NOMO-1 (cell line): ENCODE measurements around the gene TAF9B.
"Not testable (repeated sequence)": the region's sequence is repeated elsewhere in the genome, so short reads cannot be mapped to it uniquely, and the experiment has no call there.

Source experiments
- DNase-seq, 2 experiments: peaks; one replicate each; lab custom pipeline; 2025; ENCODE audit not compliant: unreplicated experiment in 2 of 2; lab: John Stamatoyannopoulos, UW

TAF9B gene

DNA sequence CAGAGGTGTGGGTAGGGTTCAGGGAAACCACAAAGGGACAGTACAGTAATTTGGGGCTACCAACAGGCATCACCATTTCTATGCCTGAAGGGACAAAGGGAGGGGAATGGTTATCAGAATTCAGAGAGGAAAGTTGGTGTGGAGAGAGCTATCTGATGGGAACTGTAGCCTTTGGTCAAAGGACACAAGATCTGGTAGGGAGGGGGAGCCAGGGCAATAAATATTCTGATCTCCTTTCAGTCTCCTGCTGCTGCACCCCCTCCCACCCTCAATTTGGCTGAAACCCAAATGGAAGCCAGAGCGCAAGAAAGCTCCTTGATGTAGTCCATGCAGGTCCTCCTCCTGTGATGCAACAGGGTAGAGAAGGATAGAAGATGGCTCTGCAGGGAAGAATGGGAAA lies 20.8 kb downstream of the TAF9B start:
- no peak for DNase-seq

DNA sequence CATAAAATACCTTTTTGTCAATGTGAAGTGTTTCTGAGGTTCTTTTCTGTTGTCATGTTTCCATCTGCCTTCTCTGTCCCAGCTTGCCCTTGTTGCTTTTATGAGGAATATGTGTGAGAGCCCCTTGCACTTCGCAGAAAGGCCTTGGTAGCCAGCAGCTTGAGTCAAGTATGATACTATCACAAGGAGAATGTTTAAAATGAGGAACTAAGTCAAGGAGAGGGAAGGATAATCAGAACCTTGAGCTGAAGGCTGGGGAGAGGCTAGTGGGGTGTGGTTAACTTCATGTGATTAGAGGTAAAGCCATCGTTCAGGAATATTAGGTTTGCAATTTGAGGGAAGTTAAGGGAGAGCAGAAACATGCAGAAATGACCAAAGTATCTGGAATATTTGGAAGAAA lies 22.7 kb downstream of the TAF9B start:
- DNase-seq, result peak in 1 of 2 experiments; percentile 6

DNA sequence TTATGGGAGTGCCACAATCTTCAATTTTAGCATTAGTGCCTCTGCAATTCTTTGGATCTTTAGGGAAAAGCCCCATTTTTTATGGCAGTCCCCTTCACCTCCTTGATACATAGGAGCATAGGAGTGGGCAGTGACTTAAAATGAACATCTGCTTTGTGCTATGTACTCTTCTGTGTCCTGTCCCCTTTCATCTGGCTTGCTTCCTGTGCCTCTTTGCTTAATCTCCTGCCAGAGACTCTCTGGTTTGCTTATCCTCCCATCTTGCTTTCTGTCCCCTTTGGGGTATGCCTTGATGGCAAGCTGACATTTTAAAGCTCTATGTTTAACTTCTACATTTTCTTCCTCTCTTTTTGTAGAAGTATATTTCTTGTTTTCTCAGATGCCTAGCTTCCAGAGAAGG lies 23.1 kb downstream of the TAF9B start:
- no peak for DNase-seq

DNA sequence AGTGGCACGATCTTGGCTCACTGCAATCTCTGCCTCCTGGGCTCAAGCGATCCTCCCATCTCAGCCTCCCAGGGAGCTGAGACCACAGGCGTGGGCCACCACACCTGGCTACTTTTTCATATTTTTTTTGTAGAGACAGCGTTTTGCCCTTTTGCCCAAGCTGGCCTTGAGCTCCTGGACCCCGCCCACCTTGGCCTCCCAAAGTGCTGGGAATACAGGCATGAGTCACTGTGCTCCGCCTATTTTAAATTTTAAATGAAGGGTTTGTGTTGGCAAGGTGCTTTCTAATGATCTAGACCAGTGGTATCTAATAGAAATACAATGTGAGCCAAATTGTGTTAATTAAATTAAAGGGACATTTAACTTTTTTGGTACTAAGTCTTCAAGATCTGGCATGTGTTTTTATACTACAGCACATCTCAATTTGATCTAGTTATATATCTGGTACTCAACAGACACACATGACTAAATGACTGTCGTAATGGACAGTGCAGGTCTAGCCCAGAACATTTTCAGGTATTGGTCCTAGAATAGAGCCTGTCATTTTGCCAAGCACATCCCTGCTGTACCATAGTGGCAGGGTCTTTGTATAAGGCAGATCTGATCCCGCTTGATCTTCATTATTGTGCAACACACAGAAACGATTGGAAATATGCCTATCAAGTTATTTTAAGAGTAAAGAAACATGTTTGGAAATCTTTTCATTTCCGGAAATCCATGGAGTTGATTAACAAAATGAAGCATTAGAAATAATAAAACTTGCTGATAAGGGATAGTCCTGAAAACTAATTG lies 28.1 kb downstream of the TAF9B start:
- DNase-seq, result no peak

DNA sequence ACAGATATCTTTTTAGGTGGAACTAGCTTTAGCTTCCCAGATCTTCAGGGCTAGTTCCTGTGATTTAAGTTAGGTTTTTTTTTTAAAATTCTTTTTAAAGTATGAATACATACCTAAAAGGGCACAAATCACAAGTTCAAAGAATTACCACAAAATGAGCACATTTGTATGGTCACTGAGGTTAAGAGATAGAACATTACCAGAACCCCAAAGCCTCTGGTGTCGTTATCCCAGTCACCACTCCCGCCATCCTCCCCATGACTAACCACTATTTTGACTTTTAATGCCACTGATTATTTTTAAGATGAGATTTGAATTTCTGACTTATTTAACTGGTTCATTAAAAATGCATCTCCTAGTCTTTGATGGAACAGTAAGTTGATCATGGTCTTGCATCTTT lies 30.0 kb downstream of the TAF9B start:
- no peak for DNase-seq

DNA sequence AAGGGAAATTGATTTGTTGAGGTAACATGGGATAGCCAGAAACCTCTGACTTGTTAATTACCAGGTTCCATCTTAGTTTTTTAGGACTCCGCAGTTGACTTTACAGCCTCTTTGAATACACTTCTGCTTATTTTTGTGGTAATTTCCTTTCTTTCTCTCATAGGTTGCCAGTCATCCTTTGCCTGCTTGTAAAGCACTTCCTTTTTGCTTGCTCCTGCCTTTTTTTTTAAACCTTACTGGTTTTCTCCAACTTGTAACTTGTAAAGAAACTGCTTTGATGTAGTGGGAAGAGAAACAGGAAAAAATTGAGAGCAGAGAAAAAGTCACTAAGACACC lies 32.8 kb downstream of the TAF9B start:
- DNase-seq, result peak; percentile 33 to 53

DNA sequence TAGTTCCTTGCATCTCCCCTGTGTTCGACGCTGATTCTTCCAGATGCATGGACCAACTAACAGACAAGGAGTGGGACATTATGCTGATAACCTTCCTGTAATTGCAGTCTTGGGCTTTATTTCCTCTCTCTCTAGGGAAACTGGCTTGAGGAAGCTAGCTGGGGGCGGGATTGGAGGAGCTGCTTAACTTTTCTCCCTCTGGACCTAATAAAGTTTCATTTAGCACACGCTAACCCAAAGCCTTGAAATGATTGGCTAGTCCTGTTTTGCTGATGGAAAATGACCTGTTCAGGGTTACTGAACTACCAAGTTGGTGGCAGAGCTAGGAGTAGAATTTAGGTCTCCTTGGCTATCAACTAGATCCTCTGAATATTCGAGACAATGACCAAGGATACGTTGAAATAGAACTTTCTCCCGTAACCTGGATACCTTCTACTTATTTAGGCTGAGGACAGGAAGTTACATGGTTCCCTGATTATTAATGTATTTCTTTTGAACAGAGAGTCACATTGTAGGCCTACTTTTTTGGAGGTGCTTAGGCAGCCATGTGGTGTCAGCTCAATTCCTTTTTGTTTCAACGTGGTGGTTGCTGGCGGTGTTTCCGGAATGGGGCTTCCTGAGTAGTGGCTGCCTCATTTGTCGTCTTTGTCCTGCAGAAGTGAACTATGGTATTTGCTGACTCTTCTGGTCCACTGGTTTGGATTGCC lies 33.4 kb downstream of the TAF9B start:
- no peak for DNase-seq

DNA sequence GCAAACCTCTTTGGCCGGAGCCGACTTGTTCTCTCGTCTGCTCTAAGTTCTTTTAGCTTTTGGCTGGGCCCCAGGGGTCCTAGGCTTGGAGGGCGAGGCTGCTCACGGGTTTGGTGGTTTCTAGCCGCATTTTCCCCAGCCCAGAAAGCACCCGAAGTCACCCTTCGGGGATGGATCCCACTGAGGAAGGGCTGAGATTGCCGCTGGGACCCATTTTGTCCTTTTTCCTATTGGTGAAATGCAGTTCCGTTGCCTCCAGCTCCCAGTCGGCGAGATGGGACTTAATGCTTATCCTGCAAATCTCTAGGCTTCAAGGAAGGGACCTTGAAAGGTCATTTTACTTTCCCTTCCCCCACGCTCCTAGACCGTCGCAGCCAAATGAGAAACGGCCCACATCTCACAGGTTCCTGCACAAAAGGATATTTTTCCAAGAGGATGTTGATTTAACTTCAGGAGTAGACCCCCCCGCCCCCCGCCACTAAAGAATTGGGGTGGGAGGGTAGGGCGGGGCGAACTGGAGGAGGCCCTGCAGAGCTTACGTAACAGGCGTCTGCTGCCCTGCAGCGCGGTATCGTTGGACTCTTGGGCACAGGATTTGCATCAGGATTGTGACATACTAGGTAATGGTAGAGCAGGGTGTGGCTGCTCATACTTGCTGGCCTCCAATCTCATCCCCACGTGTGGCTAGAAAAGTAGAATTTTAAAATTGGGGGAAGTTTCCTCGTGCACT lies 34.8 kb downstream of the TAF9B start:
- peak; percentile 73 to 81 for DNase-seq

DNA sequence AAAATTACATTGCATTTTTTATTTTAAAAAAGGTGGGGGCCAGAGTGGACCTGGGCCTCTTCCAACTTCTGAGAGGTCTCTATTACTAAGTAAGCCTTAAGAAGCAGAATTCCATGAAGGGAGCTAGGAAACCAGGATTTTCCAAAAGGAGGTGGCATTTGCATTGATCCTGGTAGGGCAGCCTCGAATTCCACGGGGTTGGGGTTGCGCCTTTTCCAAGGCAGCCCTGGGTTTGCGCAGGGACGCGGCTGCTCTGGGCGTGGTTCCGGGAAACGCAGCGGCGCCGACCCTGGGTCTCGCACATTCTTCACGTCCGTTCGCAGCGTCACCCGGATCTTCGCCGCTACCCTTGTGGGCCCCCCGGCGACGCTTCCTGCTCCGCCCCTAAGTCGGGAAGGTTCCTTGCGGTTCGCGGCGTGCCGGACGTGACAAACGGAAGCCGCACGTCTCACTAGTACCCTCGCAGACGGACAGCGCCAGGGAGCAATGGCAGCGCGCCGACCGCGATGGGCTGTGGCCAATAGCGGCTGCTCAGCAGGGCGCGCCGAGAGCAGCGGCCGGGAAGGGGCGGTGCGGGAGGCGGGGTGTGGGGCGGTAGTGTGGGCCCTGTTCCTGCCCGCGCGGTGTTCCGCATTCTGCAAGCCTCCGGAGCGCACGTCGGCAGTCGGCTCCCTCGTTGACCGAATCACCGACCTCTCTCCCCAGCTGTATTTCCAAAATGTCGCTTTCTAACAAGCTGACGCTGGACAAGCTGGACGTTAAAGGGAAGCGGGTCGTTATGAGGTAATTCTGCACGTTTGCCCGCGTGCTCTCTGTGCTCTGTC lies 35.6 kb downstream of the TAF9B start, which contains the start of gene PGK1:
TSS of gene PGK1 (plus strand) at position 626 of the 824 bp plus-strand sequence. CDS start at position 719, 93 bp downstream.
- peak; percentile 89 to 94 for DNase-seq

DNA sequence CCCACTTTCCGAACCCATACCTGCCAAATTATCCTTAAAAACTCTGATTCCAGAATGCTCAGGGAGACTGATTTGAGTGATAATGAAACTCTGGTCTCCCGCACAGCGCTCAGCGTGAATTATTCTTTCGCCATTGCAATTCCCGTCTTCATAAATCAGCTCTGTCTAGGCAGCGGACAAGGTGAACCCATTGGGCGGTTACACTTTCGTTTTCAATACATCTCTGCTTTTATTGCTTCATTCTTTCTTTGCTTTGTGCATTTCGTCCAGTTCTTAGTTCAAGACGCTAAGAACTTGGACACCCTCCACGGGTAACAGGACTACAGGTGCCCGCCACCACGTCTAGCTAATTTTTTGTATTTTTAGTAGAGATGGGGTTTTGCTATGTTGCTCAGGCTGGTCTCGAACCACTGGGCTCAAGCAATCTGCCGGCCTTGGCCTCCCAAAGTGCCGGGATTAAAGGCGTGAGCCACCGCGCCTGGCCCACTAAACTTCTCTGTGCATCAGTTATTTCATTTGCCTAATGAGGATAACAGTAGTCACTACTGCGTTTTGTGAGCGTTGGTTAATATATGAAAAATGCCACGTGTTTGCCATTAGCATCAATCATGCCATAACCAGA lies 36.3 kb downstream of the TAF9B start:
- DNase-seq, result no peak

DNA sequence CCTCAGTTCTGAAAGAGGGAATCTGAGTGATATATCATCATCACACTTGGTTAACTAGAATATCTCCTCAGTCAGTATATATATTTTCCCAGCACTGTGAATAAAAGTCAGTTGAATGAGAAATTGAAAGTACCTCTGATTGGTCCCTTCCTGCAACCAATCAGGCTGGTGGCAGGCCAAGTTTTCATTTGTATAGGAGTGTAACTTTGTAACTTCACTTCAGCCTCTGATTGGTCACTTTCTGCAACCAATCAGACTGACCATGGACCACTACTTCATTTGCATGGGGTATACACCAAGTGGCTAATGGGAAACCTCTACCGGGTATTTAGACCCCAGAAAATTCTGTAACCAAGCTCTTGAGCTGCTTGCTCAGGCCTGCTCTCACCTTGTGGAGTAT lies 37.4 kb downstream of the TAF9B start:
- no peak for DNase-seq

DNA sequence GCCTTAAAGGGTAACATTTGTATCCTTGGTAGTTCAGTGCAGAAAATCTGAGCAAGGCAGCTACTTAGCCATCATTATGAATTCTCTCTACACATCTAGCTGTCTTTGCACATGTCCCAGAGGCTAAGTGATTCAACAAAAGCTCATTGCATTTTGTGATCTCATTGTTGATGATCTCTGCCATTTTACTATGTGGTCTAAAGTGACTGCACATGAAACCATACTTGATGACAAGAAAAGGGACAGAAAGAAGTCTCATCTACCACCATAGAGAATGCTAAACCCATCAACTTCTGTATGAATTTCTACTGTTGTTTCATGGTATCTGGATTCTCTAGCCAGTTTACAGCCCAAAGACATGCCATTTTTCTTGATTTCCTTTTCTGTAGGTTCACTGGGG lies 41.3 kb downstream of the TAF9B start:
- DNase-seq, result no peak

DNA sequence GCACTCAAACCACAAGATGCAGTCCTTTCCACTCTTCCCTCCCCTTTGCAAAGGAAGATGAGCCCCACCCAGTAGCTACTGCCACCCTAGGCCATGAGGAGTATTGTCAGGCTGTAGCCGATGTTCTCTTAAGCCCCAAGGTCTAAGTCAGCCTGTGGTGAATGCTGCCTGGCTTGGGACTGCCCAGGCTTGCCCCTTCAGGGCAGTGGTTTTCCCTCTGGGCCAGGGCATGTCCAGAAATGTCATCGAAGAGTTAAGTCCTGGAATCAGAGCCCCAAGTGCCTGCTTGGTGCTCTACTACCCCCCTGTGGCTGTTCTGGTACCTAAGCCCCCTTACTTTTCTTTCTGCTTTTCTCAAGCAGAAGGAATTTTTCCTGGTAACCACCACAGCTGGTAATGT lies 47.2 kb downstream of the TAF9B start:
- no peak for DNase-seq

DNA sequence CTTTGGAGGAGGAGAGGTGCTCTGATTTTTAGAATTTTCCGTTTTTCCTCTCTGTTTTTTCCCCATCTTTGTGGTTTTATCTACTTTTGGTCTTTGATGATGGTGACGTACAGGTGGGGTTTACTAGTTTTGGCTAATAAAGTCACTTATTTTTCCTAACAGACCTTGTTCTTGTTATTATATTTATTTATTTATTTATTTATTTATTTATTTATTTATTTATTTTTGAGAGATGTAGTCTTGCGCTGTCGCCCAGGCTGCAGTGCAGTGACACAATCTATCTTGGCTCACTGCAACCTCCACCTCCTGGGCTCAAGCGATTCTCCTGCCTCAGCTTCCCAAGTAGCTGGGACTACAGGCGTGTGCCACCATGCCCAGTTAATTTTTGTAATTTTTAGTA lies 58.0 kb downstream of the TAF9B start:
- DNase-seq, result not testable (repeated sequence)
